HG03565 (cell line): Measurements from ENCODE around the gene MAT1A.
"Not testable (repeated sequence)": the region's sequence is repeated elsewhere in the genome, so short reads cannot be mapped to it uniquely, and the experiment has no call there.

Experiments used
- ATAC-seq: cut with Tn5 transposase; IDR thresholded peaks from one replicate; pipeline ENCODE4 v1.9.1; 2021; ENCODE audit warnings: mild to moderate bottlenecking, moderate library complexity; ENCODE audit not compliant: unreplicated experiment

The MAT1A gene

GRCh38 chr10:80289451-80290287 is at the start of gene MAT1A:
MAT1A (minus strand) TSS chr10:80289658; CDS start chr10:80289423, 235 bp downstream.
- ATAC-seq: no peak

GRCh38 chr10:80333983-80334382 is 44.5 kb upstream of the MAT1A start:
- no peak for ATAC-seq

GRCh38 chr10:80324891-80325364 is 35.5 kb upstream of the MAT1A start:
- no peak for ATAC-seq

- no peak for ATAC-seq
These were observed 34.6 kb upstream of the MAT1A start for GRCh38 chr10:80324086-80324485.

GRCh38 chr10:80323311-80323710 is 33.9 kb upstream of the MAT1A start:
- ATAC-seq: no peak

- no peak for ATAC-seq
These were observed 33.3 kb upstream of the MAT1A start for GRCh38 chr10:80322711-80323110.

- no peak for ATAC-seq
These were observed 32.7 kb upstream of the MAT1A start for GRCh38 chr10:80322158-80322557.

GRCh38 chr10:80321183-80321582 is 31.7 kb upstream of the MAT1A start:
- no peak for ATAC-seq

GRCh38 chr10:80320377-80320776 is 30.9 kb upstream of the MAT1A start:
- ATAC-seq: no peak

GRCh38 chr10:80319725-80320290 is 30.4 kb upstream of the MAT1A start:
- ATAC-seq: no peak

- ATAC-seq: no peak
These were observed 29.9 kb upstream of the MAT1A start for GRCh38 chr10:80319318-80319717.

GRCh38 chr10:80318742-80319141 is 29.3 kb upstream of the MAT1A start:
- no peak for ATAC-seq

- ATAC-seq: no peak
These were observed 25.9 kb upstream of the MAT1A start for GRCh38 chr10:80315391-80315790.

GRCh38 chr10:80313523-80313922 is 24.1 kb upstream of the MAT1A start:
- no peak for ATAC-seq

- not testable (repeated sequence) for ATAC-seq
These were observed 16.5 kb upstream of the MAT1A start for GRCh38 chr10:80305989-80306388.

GRCh38 chr10:80296942-80297341 is 7.5 kb upstream of the MAT1A start:
- ATAC-seq: no peak

GRCh38 chr10:80292607-80293239 is 3.3 kb upstream of the MAT1A start:
- no peak for ATAC-seq

- no peak for ATAC-seq
These were observed 1.2 kb upstream of the MAT1A start for GRCh38 chr10:80290474-80291220.

GRCh38 chr10:80288849-80289248 is 609 bp downstream of the MAT1A start:
- no peak for ATAC-seq

GRCh38 chr10:80284522-80284921 is 4.9 kb downstream of the MAT1A start:
- no peak for ATAC-seq

- ATAC-seq: no peak
These were observed 5.8 kb downstream of the MAT1A start for GRCh38 chr10:80283536-80284199.
